Endothelial cell of umbilical vein (primary cell): ENCODE data around the gene ADRM1. TPM values are rescaled to one million over a fixed set of nuclear protein-coding genes. Genes with fewer than 3 reads are reported as not detected.

Experiments
- BruUV-seq: library from RNA; stranded (reverse); fragments of 400-500 nt; replicated peaks from 2 replicates; lab custom pipeline; 2021; lab: Mats Ljungman, UMichigan
- CTCF ChIA-PET: fragments of 300-600, 350-600 bp; sonication (Branson Sonifier 250); formaldehyde crosslinking; loops from one replicate; lab custom pipeline; 2021; ENCODE audit warnings: antibody characterized with exemption, inconsistent platforms; lab: Charles Lee
- POLR2A ChIA-PET: fragments of 300-600, 350-600 bp; sonication (Branson Sonifier 250); formaldehyde crosslinking; loops from one replicate; lab custom pipeline; 2021; ENCODE audit warnings: antibody characterized with exemption, inconsistent platforms; lab: Charles Lee
- DNase-seq: peaks from one replicate; pipeline ENCODE4 v3.0.0-alpha.2; 2011; ENCODE audit warnings: low read depth, low spot score
- FAIRE-seq: peaks from 2 replicates; lab custom pipeline; 2011; peaks lifted over from hg19 to GRCh38; lab: Jason Lieb, UNC
- H2AFZ ChIP-seq: 2 replicates; pipeline ENCODE4 v1.6.0; 2012; ENCODE audit warnings: low read depth, low read length, control low read depth, inconsistent platforms
- H3K27ac ChIP-seq: 2 replicates; pipeline ENCODE4 v1.5.1; 2011; ENCODE audit warnings: low read depth, mild to moderate bottlenecking, control low read depth, low read length, moderate library complexity; ENCODE audit not compliant: insufficient read depth
- H3K27me3 ChIP-seq, 2 experiments: 2 replicates each; pipeline versions ENCODE4 v1.6.0 to v1.6.1; 2011; ENCODE audit warnings: low read length in 2 of 2, mixed read lengths in 1 of 2; ENCODE audit not compliant: control insufficient read depth in 2 of 2, insufficient read depth in 2 of 2
- H3K36me3 ChIP-seq, 2 experiments: 2 replicates in 1 of 2; 3 replicates in 1 of 2; pipeline ENCODE4 v1.5.1; 2011; ENCODE audit warnings: low read length in 2 of 2, mild to moderate bottlenecking in 1 of 2, moderate library complexity in 1 of 2; ENCODE audit not compliant: control insufficient read depth in 2 of 2, insufficient read depth in 2 of 2; ENCODE audit errors: extremely low read depth in 1 of 2
- H3K4me1 ChIP-seq: 3 replicates; pipeline ENCODE4 v1.5.1; 2011; ENCODE audit warnings: mild to moderate bottlenecking, low read length; ENCODE audit not compliant: control insufficient read depth, insufficient read depth; ENCODE audit errors: extremely low read depth
- H3K4me2 ChIP-seq: 2 replicates; pipeline ENCODE4 v1.6.1; 2011; ENCODE audit warnings: low read length, control low read depth, mixed read lengths; ENCODE audit not compliant: insufficient read depth
- H3K4me3 ChIP-seq, 3 experiments: fragments of 200-600 bp in 1 of 3; sonication (generic), shearing (Covaris generic) in 1 of 3; replicated peaks in 1 of 3; 2 replicates each; pipeline ENCODE4 v1.5.1; 2011 to 2016; ENCODE audit warnings: control low read depth in 3 of 3, low read length in 3 of 3, mild to moderate bottlenecking in 2 of 3, inconsistent platforms in 1 of 3, low read depth in 1 of 3, moderate library complexity in 1 of 3; ENCODE audit not compliant: insufficient read depth in 1 of 3
- H3K79me2 ChIP-seq: 2 replicates; pipeline ENCODE4 v1.6.0; 2012; ENCODE audit warnings: low read length, inconsistent platforms; ENCODE audit not compliant: control insufficient read depth, insufficient read depth
- H3K9ac ChIP-seq: replicated peaks from 2 replicates; pipeline ENCODE3; 2011; ENCODE audit warnings: low read length, control low read depth; ENCODE audit not compliant: insufficient read depth; ENCODE audit errors: extremely low read depth
- H3K9me1 ChIP-seq: replicated peaks from 3 replicates; pipeline ENCODE4 v1.6.0; 2011; ENCODE audit warnings: mild to moderate bottlenecking, low read length; ENCODE audit not compliant: control insufficient read depth, insufficient read depth; ENCODE audit errors: extremely low read depth
- H3K9me3 ChIP-seq: replicated peaks from 2 replicates; pipeline ENCODE4 v1.5.1; 2012; ENCODE audit warnings: low read length, inconsistent platforms; ENCODE audit not compliant: control insufficient read depth, insufficient read depth
- H4K20me1 ChIP-seq: replicated peaks from 2 replicates; pipeline ENCODE3; 2011; ENCODE audit warnings: mild to moderate bottlenecking, low read length; ENCODE audit not compliant: control insufficient read depth, insufficient read depth; ENCODE audit errors: extremely low read depth
- EZH2 ChIP-seq: IDR thresholded peaks from 2 replicates; pipeline ENCODE4 v1.6.1; 2012; ENCODE audit warnings: borderline replicate concordance, low read depth, mild to moderate bottlenecking, moderate library complexity, low read length, inconsistent platforms; ENCODE audit not compliant: severe bottlenecking
- FOS ChIP-seq: IDR thresholded peaks from 2 replicates; pipeline ENCODE4 v1.6.1; 2011; ENCODE audit warnings: mild to moderate bottlenecking, low read length, moderate library complexity, borderline replicate concordance; ENCODE audit not compliant: insufficient read depth
- GATA2 ChIP-seq: IDR thresholded peaks from 2 replicates; pipeline ENCODE4 v1.7.0; 2011; ENCODE audit warnings: low read depth, mild to moderate bottlenecking, moderate library complexity, mixed read lengths, low read length; ENCODE audit not compliant: insufficient read length, insufficient read depth
- JUN ChIP-seq: IDR thresholded peaks from 2 replicates; pipeline ENCODE4 v1.6.1; 2011; ENCODE audit warnings: borderline replicate concordance, low read depth; ENCODE audit not compliant: insufficient read length, insufficient read depth
- MYC ChIP-seq: IDR thresholded peaks from one replicate; pipeline ENCODE4 v1.6.1; 2011; ENCODE audit warnings: mild to moderate bottlenecking, low read depth, low read length
- POLR2A ChIP-seq: IDR thresholded peaks from 2 replicates; pipeline ENCODE4 v1.6.1; 2012; ENCODE audit warnings: low read depth, mild to moderate bottlenecking, control low read depth, low read length
- POLR2AphosphoS5 ChIP-seq: IDR thresholded peaks from 2 replicates; pipeline ENCODE4 v1.6.1; 2012; ENCODE audit warnings: low read depth, mild to moderate bottlenecking, control low read depth, low read length, moderate library complexity; ENCODE audit not compliant: insufficient read depth
- dilution Hi-C: fragments of 300-500 bp; cut with MboI; formaldehyde crosslinking; loops from one replicate; pipeline ENCODE4 v1.15.0; 2019; ENCODE audit warnings: low sequenced_read_pairs; ENCODE audit not compliant: extremely low pct_ligation_motif_present
- intact Hi-C: fragments of 100-400 bp; cut with micrococcal nuclease; formaldehyde crosslinking; loops from one replicate; pipeline ENCODE4 v1.10.0; 2022
- polyA plus RNA-seq, 4 experiments: library from polyadenylated mRNA; depleted of rRNA in 3 of 4; stranded (reverse) in 3 of 4; unstranded in 1 of 4; fragments of >200 nt; gene quantifications; 2 replicates each; pipeline versions ENCODE4 v1.2.1 to v1.2.3, GENCODE V29; 2011 to 2012; ENCODE audit warnings: missing spikeins in 1 of 4
- total RNA-seq: library from RNA; stranded (reverse); gene quantifications from 2 replicates; pipeline ENCODE4 v1.2.3, GENCODE V29; 2021
- TF ChIP-seq, protein P1 (sequence below), 2 donors: IDR thresholded peaks; 1 replicate in 1 of 2; 2 replicates in 1 of 2; pipeline ENCODE4 v1.5.1; 2011; ENCODE audit warnings: low read length in 2 of 2, mild to moderate bottlenecking in 2 of 2, moderate library complexity in 2 of 2, control low read depth in 1 of 2, inconsistent platforms in 1 of 2, low read depth in 1 of 2; ENCODE audit not compliant: insufficient read depth in 1 of 2; ENCODE audit errors: extremely low read depth in 1 of 2
- TF ChIP-seq, protein P2 (sequence below): IDR thresholded peaks from 2 replicates; pipeline ENCODE4 v1.6.1; 2011; ENCODE audit not compliant: insufficient read depth, insufficient read length

The ADRM1 gene
- total and polyA plus RNA-seq, 2 donors (not counting 3 experiments of a cell fraction or from before 2014, with no cell fraction given), result 154 to 179 TPM

DNA sequence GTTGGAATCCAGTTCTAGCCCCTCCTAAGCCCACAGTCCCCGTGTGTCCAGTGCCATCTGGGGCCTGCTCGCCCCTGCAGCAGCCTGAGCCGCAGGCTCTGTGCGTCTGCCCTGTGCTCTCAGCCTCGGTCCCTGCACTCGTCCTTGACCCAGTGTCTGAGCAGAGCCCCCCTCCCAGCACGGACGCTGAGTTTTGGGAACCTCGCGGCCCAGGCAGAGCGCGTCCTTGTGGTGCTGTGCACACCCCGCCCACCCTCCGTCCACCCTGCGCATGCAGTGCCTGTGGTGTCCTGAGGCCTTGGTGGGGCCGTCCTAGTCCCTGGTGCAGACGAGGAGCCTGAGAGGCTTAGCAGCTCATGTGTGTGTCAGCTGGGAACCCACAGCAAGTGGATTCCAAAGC lies 32.9 kb upstream of the ADRM1 start:
- ChIA-PET POLR2A (no interaction called here), CTCF (no interaction called here)
- H3K9me3 ChIP-seq, result no peaks in the 10 kb centered on the region
- H3K36me3 ChIP-seq, result peaks cover 7 to 20% of the 10 kb centered on the region in 2 experiments
- FAIRE-seq (no peak), DNase-seq (no peak)
- H3K27ac ChIP-seq, result no peak overlapping the region
- intact Hi-C loops, result loop anchor here (10.0 kb wide), 1 partner anchor 255 kb away; no protein-coding TSS in a partner anchor
- H3K9ac ChIP-seq, result no peak overlapping the region
- BruUV-seq, result no TSS peak
- H4K20me1 ChIP-seq, result no peaks in the 10 kb centered on the region
- dilution Hi-C loops, result no loop called here
- TF ChIP-seq POLR2A, result no peak
- TF ChIP-seq MYC, result no peak
- TF ChIP-seq, protein P1, sequence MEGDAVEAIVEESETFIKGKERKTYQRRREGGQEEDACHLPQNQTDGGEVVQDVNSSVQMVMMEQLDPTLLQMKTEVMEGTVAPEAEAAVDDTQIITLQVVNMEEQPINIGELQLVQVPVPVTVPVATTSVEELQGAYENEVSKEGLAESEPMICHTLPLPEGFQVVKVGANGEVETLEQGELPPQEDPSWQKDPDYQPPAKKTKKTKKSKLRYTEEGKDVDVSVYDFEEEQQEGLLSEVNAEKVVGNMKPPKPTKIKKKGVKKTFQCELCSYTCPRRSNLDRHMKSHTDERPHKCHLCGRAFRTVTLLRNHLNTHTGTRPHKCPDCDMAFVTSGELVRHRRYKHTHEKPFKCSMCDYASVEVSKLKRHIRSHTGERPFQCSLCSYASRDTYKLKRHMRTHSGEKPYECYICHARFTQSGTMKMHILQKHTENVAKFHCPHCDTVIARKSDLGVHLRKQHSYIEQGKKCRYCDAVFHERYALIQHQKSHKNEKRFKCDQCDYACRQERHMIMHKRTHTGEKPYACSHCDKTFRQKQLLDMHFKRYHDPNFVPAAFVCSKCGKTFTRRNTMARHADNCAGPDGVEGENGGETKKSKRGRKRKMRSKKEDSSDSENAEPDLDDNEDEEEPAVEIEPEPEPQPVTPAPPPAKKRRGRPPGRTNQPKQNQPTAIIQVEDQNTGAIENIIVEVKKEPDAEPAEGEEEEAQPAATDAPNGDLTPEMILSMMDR (IDR thresholded peaks at IDR 0.05; ENCODE audit: extremely low read depth in 1 of 2, insufficient read depth in 1 of 2, low read depth in 1 of 2, low read length in 2 of 2), result no peak
- no peak for TF ChIP-seq JUN
- TF ChIP-seq, protein P2, sequence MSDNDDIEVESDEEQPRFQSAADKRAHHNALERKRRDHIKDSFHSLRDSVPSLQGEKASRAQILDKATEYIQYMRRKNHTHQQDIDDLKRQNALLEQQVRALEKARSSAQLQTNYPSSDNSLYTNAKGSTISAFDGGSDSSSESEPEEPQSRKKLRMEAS, result no peak
- TF ChIP-seq POLR2AphosphoS5, result no peak
- TF ChIP-seq FOS, result no peak
- no peak for TF ChIP-seq EZH2
- no peak for TF ChIP-seq GATA2
- H3K79me2 ChIP-seq, result no peaks in the 10 kb centered on the region
- no peaks in the 10 kb centered on the region for H3K4me1 ChIP-seq
- H3K4me3 ChIP-seq, result no peak overlapping the region
- no peaks in the 10 kb centered on the region for H3K27me3 ChIP-seq
- no peak overlapping the region for H2AFZ ChIP-seq
- H3K9me1 ChIP-seq, result no peaks in the 10 kb centered on the region
- no peak overlapping the region for H3K4me2 ChIP-seq
